Heart right ventricle (tissue), 16 donors: ENCODE data around the gene TCERG1L. TPM values are rescaled to one million over a fixed set of nuclear protein-coding genes. Genes with fewer than 3 reads are reported as not detected.

ENCODE experiments used
- ATAC-seq, 8 donors: fragments of 200-7000 bp; cut with Tn5 transposase; one replicate each; pipeline ENCODE4 v1.9.1; 2020; ENCODE audit warnings: mild to moderate bottlenecking in 8 of 8, moderate library complexity in 8 of 8, moderate number of reproducible peaks in 1 of 8
- DNase-seq, 2 donors: peaks; one replicate each; pipeline ENCODE4 v3.0.0-alpha.2; 2020
- H3K27ac ChIP-seq, 10 donors: fragments of 200-600 bp; sonication (generic) in 2 of 10; one replicate each; pipeline versions ENCODE4 v1.5.0 to v1.8.0; 2020 to 2022; ENCODE audit warnings: mild to moderate bottlenecking in 3 of 10
- H3K27me3 ChIP-seq, 7 donors: fragments of 200-600 bp; one replicate each; pipeline ENCODE4 v1.8.0; 2021 to 2022; ENCODE audit warnings: mild to moderate bottlenecking in 2 of 7
- H3K36me3 ChIP-seq, 9 donors: fragments of 200-600 bp; sonication (generic) in 1 of 9; one replicate each; pipeline versions ENCODE4 v1.5.0 to v1.8.0; 2020 to 2022; ENCODE audit warnings: mild to moderate bottlenecking in 2 of 9
- H3K4me1 ChIP-seq, 9 donors: fragments of 200-600 bp; sonication (generic) in 1 of 9; one replicate each; pipeline versions ENCODE4 v1.5.0 to v1.8.0; 2020 to 2022; ENCODE audit warnings: mild to moderate bottlenecking in 4 of 9
- H3K4me3 ChIP-seq, 10 donors: fragments of 200-600 bp; sonication (generic) in 2 of 10; one replicate each; pipeline versions ENCODE4 v1.5.0 to v1.8.0; 2020 to 2022; ENCODE audit warnings: mild to moderate bottlenecking in 7 of 10, moderate library complexity in 2 of 10
- H3K9me3 ChIP-seq, 11 donors: fragments of 200-600 bp in 10 of 11; sonication (generic) in 2 of 11; one replicate each; pipeline versions ENCODE4 v1.5.0 to v1.8.0; 2013 to 2022; ENCODE audit warnings: mild to moderate bottlenecking in 2 of 11, control low read depth in 1 of 11, moderate library complexity in 1 of 11
- WGBS, 2 donors: extraction: QIAGEN DNeasy Blood & Tissue Kit; methylation state at CpG; one replicate each; pipeline ENCODE4 v1.1.7; 2013; ENCODE audit warnings: inconsistent platforms in 1 of 2; 5-methylcytosine and 5-hydroxymethylcytosine counted together
- intact Hi-C, 10 donors: fragments of 100-400 bp; cut with DNase I; formaldehyde crosslinking; loops; one replicate each; pipeline versions ENCODE4 v1.11.1 to v1.14.2; 2022
- polyA plus RNA-seq, 2 donors: library from polyadenylated mRNA; stranded (reverse); fragments of 200-250 nt; gene quantifications; one replicate each; pipeline ENCODE4 v1.2.3, GENCODE V29; 2013
- total RNA-seq, 10 donors: library from RNA; stranded (reverse); fragmentation: NEBNext Ultra II Directional in 3 of 10; extraction: Animal tissue kit (Norgen Biotek cat#: 25700) in 3 of 10; gene quantifications; one replicate each; pipeline versions ENCODE4 v1.2.1 to v1.2.4, GENCODE V29; 2021 to 2023
- TF ChIP-seq, protein P1 (sequence below), 9 donors: fragments of 200-600 bp; sonication (generic) in 2 of 9; IDR thresholded peaks; one replicate each; pipeline versions ENCODE4 v1.5.0 to v1.8.0; 2021 to 2022; ENCODE audit warnings: antibody characterized with exemption in 9 of 9, mild to moderate bottlenecking in 5 of 9, moderate library complexity in 1 of 9
- donor health status: Arrhythmogenic right ventricular cardiomyopathy.
- donor health status: ischemic (EF 13 %, LVEDD 7.1; RV severe dilation, severe dysfunction).
- donor health status: healthy with polysubstance abuse.
- donor health status: DM: no; HTN: yes; CAD: no.
- donor health status: DM: no; HTN: no; CAD: no.
- donor health status: ischemic (EF 25% LVEDD 6.9; RV normal size, moderate dysfunction).
- donor health status: ischemic (EF 25% LVEDD 5.7; RV mildly dilated, moderate dysfunction).
- donor health status: healthy.
- donor health status: DM: yes; HTN: yes; CAD: no.
- donor health status: Ischemic cardiomyopathy.
- donor health status: ischemic (EF 35%, LVEDD 5.7; RV mildly dilated, moderate dysfunction).
- donor health status: nonischemic (EF 11% LVEDD 7.7; RV severe dilation, severe dysfunction).
- donor health status: DM: yes; HTN: yes; CAD: no.
- donor health status: PGD.
- donor health status: ischemic (EF 29% LVEDD 5.4; RV normal size, mild dysfunction).
- donor health status: nonischemic (EF 23%, LVEDD 6.1; RV moderate dilation, normal function).

TCERG1L gene
- total and polyA plus RNA-seq, 12 donors = 0.09 TPM; not detected in 10

DNA sequence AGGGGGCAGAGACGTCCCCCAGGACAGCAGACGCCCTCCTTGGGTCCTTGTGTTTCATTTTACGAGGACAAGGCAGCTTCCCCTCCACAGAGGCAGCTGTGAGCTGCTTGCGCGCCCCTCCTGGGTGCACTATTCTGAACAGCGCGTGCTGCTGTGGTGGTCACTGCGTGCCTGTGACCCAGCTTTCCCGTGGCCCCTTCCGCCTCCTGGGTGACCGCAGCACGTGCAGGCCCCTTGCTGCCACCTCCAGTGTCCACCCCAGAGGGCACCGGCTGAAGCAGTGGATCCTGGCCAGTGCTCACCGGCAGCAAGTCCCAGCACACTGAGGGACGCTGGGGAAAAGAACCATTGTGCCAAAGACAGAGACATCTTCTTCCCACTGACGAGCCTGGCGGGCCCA is 81.4 kb downstream of the TCERG1L start:
- Histone ChIP-seq H3K4me3 (no peak overlapping the region), H3K9me3 (peaks cover 0 to 11% (median 0%) of the 10 kb centered on the region in 11 donors), H3K4me1 (no peaks in the 10 kb centered on the region), H3K27me3 (peaks cover 0 to 12% (median 5%) of the 10 kb centered on the region in 7 donors), H3K27ac (no peak overlapping the region), H3K36me3 (no peaks in the 10 kb centered on the region)
- 85 to 87% methylated on average over 17 of the region's 17 CpGs for WGBS, 2 donors
- DNase-seq (no peak), ATAC-seq (no peak)
- intact Hi-C loops = no loop called here
- TF ChIP-seq, protein P1, sequence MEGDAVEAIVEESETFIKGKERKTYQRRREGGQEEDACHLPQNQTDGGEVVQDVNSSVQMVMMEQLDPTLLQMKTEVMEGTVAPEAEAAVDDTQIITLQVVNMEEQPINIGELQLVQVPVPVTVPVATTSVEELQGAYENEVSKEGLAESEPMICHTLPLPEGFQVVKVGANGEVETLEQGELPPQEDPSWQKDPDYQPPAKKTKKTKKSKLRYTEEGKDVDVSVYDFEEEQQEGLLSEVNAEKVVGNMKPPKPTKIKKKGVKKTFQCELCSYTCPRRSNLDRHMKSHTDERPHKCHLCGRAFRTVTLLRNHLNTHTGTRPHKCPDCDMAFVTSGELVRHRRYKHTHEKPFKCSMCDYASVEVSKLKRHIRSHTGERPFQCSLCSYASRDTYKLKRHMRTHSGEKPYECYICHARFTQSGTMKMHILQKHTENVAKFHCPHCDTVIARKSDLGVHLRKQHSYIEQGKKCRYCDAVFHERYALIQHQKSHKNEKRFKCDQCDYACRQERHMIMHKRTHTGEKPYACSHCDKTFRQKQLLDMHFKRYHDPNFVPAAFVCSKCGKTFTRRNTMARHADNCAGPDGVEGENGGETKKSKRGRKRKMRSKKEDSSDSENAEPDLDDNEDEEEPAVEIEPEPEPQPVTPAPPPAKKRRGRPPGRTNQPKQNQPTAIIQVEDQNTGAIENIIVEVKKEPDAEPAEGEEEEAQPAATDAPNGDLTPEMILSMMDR (IDR thresholded peaks at IDR 0.05) = no peak

DNA sequence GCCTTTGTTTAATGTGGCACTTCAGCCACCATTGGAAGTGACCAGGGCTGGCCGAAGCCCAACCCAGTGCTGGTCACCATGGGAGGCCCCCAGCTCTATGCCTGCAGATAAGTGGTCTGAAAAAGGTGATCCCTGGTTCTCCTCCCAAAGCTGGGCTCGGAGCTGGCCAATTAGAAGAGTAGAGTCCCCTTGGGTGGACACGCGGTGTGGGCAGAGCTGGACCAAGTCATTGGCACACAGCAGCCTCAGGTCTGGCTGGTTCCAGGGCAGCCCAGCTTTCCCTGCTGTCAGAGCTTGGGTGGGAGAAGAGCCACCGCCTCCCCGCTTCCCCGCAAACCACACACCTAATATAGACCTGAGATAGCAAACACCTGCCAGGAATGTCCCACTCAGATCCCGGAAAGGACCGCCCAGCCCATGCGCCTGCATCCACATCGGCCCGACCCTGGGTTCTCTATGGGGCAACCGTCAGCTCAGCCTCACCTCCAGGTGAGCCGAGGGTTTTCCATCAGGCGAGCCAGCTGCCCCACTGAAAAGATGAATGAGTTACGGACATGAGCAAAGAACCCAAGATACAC is 84.3 kb downstream of the TCERG1L start:
- Histone ChIP-seq H3K9me3 (peaks cover 0 to 8% (median 0%) of the 10 kb centered on the region in 11 donors), H3K4me3 (no peak overlapping the region), H3K27ac (no peak overlapping the region), H3K4me1 (no peaks in the 10 kb centered on the region), H3K36me3 (no peaks in the 10 kb centered on the region), H3K27me3 (peaks cover 0 to 22% (median 17%) of the 10 kb centered on the region in 7 donors)
- WGBS, 2 donors = 94 to 97% methylated on average over 16 of the region's 16 CpGs
- no peak for DNase-seq
- TF ChIP-seq, protein P1 (IDR thresholded peaks at IDR 0.05) = no peak
- ATAC-seq = no peak
- intact Hi-C loops = no loop called here

DNA sequence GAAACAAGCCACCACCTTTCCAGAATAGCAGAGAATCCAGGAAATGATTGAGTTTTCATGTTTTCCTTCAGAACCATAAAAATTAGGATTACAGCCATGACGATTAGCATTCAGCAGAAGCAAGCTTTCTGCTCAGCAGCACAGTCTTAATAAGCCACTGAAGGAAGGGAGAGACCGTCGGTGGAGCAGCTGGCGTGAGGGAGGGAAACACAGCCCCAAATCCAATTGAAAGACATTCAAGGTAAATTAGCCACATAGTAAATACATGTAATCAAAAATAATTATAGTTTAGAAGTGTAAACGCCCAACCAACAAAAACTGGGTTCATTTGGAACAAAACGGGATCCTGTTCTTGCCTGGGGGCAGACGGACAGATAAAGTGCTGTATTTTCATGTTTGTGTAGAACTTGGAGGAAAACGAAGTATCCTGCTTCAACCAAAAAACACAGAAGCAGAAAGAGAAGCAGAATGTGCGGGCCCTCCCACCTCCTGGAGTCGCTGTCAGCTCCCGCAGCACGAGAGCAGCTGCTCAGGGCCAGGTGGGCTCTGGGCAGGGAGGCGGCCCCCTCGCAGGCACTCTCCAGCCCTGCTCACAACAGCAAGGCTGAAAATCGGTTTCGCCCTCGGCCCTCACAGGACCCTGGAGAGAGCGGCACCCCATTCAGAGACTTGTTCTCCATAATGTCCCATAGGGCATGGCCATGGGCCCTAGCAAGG is 84.9 kb downstream of the TCERG1L start:
- H3K9me3 ChIP-seq = peaks cover 0 to 8% (median 0%) of the 10 kb centered on the region in 11 donors
- no peaks in the 10 kb centered on the region for H3K4me1 ChIP-seq
- H3K27ac ChIP-seq = no peak overlapping the region
- ATAC-seq (no peak), DNase-seq (no peak)
- no peak overlapping the region for H3K4me3 ChIP-seq
- H3K36me3 ChIP-seq = no peaks in the 10 kb centered on the region
- 78 to 87% methylated on average over 18 of the region's 18 CpGs for WGBS, 2 donors
- TF ChIP-seq, protein P1 (IDR thresholded peaks at IDR 0.05) = no peak
- peaks cover 0 to 23% (median 17%) of the 10 kb centered on the region in 7 donors for H3K27me3 ChIP-seq
- intact Hi-C loops = no loop called here

DNA sequence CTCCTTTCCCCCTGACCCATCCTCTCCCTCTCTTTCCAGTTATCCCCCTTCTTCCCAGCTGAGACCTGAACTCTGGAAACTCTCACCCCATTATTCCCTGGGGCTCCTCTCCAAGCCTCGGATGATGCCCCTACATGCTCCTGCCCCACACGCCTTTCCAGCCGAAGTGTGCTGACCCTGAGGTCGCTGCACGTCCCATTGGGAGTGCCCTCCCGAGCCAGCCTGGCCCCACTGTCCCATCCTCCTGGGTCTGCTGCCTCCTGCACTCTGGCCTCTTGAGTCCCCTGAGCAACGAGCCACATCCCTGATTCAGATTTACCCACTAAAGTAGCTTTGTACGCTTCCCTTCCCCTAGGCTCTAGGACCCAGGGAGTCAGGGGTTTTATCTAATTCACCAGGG is 87.4 kb downstream of the TCERG1L start:
- WGBS, 2 donors = 68 to 71% methylated on average over 8 of the region's 8 CpGs
- Histone ChIP-seq H3K27ac (no peak overlapping the region), H3K27me3 (peaks cover 0 to 45% (median 26%) of the 10 kb centered on the region in 7 donors), H3K4me3 (no peak overlapping the region), H3K4me1 (no peaks in the 10 kb centered on the region), H3K36me3 (no peaks in the 10 kb centered on the region), H3K9me3 (peaks cover 0 to 2% (median 0%) of the 10 kb centered on the region in 11 donors)
- ATAC-seq (no peak), DNase-seq (no peak)
- TF ChIP-seq, protein P1 (IDR thresholded peaks at IDR 0.05) = no peak
- intact Hi-C loops = no loop called here
